HG03025 (cell line): ENCODE measurements around the gene MRLN.
A peak's percentile ranks its signal among the peaks of the same experiment; 100 is the strongest.
"Not testable (repeated sequence)": the region's sequence is repeated elsewhere in the genome, so short reads cannot be mapped to it uniquely, and the experiment has no call there.

Experiments
- ATAC-seq: cut with Tn5 transposase; IDR thresholded peaks from one replicate; pipeline ENCODE4 v1.9.1; 2021; ENCODE audit warnings: mild to moderate bottlenecking, moderate library complexity; ENCODE audit not compliant: unreplicated experiment, low FRiP score

MRLN gene

GRCh38 chr10:59748834-59749233 lies 4.4 kb downstream of the MRLN start:
- ATAC-seq = no peak

- no peak for ATAC-seq
Observed at GRCh38 chr10:59745163-59745650, 8.0 kb downstream of the MRLN start.

- not testable (repeated sequence) for ATAC-seq
Observed at GRCh38 chr10:59744762-59745161, 8.5 kb downstream of the MRLN start.

- ATAC-seq = not testable (repeated sequence)
Observed at GRCh38 chr10:59744156-59744555, 9.1 kb downstream of the MRLN start.

GRCh38 chr10:59741583-59741982 lies 11.7 kb downstream of the MRLN start:
- ATAC-seq = no peak

- no peak for ATAC-seq
Observed at GRCh38 chr10:59741048-59741447, 12.2 kb downstream of the MRLN start.

GRCh38 chr10:59736749-59737148 lies 16.5 kb downstream of the MRLN start:
- no peak for ATAC-seq

GRCh38 chr10:59735296-59735695 lies 18.0 kb downstream of the MRLN start:
- no peak for ATAC-seq

- ATAC-seq = no peak
Observed at GRCh38 chr10:59734014-59734462, 19.2 kb downstream of the MRLN start.

- ATAC-seq = not testable (repeated sequence)
Observed at GRCh38 chr10:59733321-59734013, 19.8 kb downstream of the MRLN start.

GRCh38 chr10:59732849-59733248 lies 20.4 kb downstream of the MRLN start:
- ATAC-seq = not testable (repeated sequence)

GRCh38 chr10:59729167-59729566 lies 24.1 kb downstream of the MRLN start:
- ATAC-seq = not testable (repeated sequence)

- no peak for ATAC-seq
Observed at GRCh38 chr10:59724098-59724938, 28.9 kb downstream of the MRLN start.

GRCh38 chr10:59720377-59720776 lies 32.9 kb downstream of the MRLN start:
- no peak for ATAC-seq

- ATAC-seq = no peak
Observed at GRCh38 chr10:59719374-59719773, 33.9 kb downstream of the MRLN start.

- ATAC-seq = no peak
Observed at GRCh38 chr10:59718257-59718656, 35.0 kb downstream of the MRLN start.

GRCh38 chr10:59713196-59713821 lies 39.9 kb downstream of the MRLN start:
- ATAC-seq = no peak

- no peak for ATAC-seq
Observed at GRCh38 chr10:59711871-59712494, 41.3 kb downstream of the MRLN start.

- peak; percentile 77 for ATAC-seq
Observed at GRCh38 chr10:59709395-59710125, 43.7 kb downstream of the MRLN start, which contains the start of gene SLC16A9. Gene SLC16A9 (minus strand): TSS chr10:59709850. CDS start chr10:59684291, 25,559 bp downstream.
